Measurements from ENCODE around the gene HYDIN.

The HYDIN gene

DNA sequence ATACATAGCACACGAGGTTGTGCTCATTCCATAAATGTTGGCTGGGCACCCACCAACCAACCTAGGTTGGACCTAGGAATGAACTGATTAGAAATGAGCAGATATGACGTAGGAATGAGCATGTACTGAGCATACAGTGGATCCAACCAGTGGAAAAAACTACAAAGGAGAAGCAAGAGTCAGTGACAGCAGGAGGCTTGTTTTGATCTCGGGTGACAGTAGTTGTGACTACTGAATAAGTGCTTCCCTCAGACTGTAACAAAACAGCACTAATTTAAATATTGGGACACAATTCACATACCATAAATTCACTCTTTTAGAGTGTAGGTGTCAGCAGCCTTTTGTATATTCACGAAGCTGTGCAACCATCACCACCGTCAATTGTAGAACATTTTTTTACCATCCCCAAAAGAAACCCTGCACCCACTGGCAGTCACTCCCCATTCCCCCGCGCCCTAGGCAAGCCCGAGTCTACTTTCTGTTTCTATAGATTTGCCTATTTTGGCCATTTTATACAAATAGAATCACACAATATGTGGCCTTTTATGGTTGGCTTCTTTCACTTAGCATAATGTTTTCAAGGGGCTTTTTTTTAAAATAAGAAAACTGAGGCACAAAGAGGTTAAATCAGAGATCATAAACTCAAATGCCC, 436.5 kb downstream of the HYDIN start:
- no peak for DNase-seq (ENCODE audit: low read depth in 1 of 2, low spot score in 1 of 2)

DNA sequence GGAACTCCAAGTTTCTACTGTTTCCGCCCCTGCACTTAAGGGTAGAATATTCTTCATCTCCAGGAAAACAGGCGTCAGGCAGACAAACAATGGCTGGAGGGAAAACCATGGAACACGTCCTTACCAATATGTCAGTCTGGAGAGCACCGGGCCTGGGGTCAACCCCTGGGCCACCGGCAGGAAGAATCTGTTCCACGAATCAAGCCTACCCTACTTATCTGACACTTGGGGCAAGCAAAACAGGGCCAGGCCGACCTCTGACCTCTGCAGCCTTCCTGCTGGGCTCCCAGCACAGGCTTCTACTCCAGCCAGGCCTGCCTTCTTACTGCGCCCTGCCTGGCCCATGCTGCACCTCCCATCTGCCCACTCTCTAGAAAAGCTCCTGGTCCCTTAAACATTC, 439.7 kb downstream of the HYDIN start:
- no peak for DNase-seq (ENCODE audit: low read depth in 1 of 2, low spot score in 1 of 2)

DNA sequence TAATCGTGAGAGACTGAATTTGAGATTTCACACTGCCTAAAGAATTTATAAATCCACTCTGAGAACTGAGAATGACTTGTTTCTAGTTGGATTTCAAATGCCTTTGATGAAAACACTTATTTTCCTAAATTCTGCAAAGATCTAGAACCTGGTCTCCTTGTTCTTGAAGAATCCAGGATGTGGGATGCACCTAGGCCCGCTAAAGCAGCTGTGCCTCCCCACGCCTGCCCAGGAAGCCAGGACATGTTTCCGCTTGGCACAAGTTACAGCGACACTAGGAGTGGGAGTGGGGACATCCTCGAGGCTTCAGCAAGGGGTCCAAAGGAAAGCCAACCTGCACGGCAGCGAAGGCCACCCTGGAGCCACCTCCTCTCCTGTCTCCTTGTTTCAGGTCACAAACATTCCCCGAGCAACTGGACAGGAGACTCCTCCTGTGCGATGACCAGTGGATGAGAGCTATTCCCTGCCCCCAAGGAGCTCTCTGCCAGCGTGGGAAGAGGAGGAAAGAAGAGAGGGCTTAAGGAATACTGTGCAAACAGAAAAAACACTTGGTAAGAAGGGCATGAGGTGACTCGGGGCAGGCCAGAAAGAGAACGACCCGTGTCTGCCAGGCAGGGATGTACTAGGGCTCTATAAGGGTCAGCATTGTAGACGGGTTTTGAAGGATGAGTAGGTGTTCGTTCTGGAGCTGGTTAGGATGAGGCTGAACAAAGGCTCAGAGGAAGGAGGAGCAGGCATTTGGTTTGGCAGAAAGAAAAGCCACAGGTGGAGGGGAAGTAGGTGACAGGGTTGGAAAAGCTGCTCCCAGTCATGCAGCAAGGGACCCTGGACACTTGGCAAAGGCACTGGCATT, 440.7 kb downstream of the HYDIN start:
- no peak for DNase-seq (ENCODE audit: low read depth in 1 of 2, low spot score in 1 of 2)

DNA sequence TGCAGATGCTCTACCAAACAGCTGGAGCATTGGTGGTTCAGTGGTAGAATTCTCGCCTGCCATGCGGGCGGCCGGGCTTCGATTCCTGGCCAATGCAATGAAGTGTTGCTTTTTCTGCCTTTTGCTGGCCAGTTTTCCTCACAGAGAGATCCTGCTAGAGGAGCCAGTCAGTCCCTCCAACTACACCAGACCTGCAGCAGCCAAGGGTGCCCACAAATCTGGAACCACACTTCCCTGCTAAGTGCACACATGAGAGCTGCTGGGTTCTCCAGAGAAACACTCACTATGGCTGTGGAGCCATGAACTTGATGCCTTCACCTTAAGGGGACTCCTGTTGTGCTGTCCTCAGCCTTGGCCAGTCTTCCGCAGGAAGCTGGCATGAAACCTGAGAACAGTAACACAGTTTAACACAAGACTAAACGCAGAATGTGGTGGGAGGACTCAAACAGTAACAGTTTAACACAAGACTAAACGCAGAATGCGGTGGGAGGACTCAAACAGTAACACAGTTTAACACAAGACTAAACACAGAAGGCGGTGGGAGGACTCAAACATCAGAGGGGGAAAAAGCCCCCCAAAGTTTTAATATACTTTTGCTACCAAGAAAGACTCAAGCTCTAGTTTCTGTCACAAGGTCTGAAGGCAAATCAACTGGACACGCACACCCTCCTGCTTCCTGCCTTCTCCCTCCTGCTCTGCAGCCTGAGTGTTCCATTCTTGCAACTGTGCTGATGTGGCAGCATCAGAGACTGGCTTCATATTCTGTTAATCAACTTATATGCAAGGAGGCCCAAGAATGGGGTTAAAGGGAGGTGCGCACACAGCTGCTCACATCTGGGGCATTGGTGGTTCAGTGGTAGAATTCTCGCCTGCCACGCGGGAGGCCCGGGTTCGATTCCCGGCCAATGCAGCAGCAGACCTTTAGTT, 441.6 kb downstream of the HYDIN start:
- DNase-seq (ENCODE audit: low read depth in 1 of 2, low spot score in 1 of 2), result no peak

DNA sequence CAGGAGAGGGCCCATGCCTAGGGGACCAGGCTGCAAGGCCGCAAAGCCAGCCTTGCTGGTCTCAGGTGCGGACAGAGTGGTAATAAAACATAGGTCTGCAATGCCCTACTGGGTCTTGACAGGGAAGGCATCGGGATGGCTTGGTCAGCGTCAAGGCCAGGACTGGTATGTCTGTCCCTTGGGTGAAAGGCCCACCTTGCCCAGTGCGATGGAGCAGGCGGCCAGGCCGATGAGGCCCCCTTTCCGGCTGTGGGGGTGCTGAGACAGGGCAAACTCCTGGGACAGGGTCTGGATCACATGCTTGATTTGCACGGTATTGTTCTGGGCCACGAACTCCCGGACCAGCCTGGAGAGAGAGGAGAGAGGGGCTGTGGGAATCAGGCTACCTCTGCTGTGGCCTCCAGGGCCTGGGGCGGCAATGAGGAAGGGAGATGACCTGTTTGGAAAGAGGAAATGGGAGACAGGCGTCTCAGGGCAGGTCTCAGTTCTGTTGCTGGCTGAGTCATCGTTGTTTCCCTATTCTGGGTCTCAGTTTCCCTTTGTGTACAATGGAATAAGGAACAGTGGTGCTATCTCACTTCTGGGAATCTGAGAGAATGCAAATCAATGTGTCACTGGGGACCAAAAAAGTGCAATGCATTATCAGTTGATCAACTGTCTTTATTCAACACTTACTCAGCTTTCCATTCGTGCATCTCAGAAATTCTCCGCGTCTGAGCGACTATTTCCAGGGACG, 444.3 kb downstream of the HYDIN start:
- no peak for DNase-seq (ENCODE audit: low read depth in 1 of 2, low spot score in 1 of 2)

DNA sequence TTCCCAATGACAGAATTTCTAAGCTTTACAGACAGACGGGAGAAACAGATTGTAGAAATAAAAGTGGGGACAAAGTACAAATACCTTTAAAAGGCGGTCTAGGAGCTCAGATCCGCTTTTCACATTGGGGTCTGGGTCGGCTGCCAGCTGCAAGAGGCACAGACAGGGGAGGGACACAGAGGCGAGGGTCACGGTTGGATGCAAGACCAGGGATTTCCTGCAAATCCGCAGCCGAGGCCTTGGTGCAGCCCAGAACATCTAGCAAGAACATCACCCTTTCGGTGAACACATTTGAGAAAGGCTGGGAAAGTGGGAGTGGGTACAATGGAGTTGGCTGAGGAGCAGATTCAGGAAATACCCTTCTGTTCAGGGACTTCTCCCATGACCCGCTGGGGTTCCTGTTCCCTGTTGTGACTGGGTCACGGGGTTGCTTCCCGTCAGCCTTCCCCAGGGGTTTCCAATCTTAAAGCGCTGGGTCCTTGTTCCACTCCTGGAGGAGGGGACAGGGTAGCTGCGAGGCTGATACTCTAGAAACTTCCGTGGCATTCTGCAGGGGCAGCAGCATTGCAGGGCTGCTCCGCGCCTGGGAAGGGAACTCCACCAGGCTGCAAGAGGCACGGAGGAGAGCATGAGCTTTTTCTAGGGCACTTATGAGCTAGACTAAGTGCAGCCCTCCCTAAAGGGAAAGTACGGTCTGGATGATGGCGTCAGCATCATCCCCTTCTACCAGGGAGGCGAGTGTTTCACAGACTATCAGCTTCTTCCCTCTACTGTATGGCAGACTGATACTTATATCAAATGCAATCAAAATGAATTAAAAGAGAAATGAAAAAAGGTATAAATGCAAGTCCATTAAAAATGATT, 445.6 kb downstream of the HYDIN start:
- no peak for DNase-seq (ENCODE audit: low read depth in 1 of 2, low spot score in 1 of 2)

DNA sequence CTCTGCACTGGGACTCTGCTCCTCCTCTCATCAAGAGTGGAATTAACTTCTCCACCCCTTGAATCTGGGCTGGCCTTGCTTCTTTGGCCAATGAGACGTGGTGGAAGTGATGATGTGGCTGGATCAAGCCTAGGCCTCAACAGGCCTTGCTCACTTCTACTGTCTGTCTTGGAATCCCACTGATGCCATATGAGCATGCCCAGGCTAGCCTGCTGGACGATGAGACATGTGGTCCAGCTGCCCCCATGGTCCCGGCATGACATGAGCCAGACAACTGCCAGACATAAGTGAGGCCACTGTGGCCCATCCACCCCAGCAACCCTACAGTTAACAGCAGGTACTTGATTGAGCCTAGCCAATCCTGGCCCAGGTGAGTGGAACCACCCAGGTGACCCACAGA, 448.3 kb downstream of the HYDIN start:
- DNase-seq (ENCODE audit: low read depth in 1 of 2, low spot score in 1 of 2), result no peak

DNA sequence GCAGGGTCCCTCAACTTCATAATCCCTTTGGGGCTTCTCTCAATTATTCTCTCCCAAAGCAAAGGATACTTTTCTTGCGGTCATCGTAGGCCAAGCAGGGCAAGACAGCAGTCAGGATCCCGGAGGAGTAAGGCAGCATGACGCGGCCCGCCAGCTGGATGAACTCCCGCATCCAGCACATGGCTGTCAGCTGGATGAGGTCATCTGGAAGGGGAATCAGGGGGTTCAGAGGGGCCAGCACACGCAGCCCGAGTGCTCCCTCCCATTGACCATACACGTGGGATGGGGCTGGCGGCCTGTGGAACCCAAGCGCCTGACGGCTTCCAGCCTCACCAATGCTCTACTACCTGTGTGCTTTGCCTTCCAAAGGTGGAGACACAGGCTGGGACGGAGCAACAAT, 448.7 kb downstream of the HYDIN start:
- no peak for DNase-seq (ENCODE audit: low read depth in 1 of 2, low spot score in 1 of 2)

DNA sequence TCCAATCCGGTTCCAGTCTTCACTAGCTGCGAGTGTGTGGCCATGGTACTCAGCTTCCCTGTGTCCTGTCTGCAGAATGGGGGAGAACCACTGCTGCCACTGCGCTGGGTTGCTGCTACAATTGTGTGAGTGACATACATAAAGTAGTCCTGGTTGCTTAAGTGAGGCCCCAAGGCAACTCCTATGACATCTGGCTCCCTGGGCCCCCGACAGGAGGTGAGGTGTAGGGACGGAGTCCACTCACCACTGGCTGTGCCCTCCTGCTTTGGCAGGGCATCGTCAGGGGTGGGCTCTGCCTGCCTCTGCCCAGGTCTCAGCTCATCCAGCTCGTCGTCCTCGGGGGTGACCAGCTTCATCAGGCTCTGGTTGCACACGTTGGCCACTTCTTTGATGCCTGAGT, 450.0 kb downstream of the HYDIN start:
- no peak for DNase-seq (ENCODE audit: low read depth in 1 of 2, low spot score in 1 of 2)

DNA sequence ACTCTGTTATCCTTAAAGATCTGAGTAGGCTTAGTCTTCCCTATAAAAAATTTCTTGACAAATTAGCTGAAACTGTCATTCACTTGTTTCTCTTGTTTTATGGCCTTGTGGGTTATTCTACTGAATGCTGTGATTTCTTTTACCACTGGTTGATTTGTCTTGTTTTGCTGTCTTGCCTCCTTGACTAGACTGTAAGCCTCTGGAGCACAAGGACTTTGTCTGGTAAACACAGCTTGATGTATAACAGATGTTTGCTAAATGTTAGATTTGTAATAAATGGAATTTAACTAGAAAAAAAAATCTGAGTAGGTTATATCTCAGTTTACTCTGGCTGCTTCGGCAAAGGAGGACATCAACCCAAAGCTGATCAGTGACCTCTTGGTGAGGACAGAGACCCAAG, 451.2 kb downstream of the HYDIN start:
- no peak for DNase-seq (ENCODE audit: low read depth in 1 of 2, low spot score in 1 of 2)

DNA sequence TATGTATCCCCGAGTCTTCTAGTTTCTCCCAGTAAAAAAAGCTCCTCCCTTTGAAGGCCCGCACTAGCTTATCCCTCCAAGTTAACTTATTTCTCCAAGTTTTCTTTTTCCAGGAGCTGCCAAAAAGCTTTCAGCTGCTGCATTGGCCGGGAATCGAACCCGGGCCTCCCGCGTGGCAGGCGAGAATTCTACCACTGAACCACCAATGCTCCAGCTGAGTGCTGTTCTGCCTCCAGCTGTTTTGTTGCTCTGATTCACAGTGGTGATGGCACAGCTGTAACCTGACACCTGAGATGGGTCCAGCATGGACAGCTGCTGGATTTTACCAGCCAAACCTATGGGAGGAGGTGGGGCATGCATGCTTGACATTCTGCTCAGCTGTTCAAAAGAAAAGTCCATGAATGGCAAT, 451.6 kb downstream of the HYDIN start:
- DNase-seq (ENCODE audit: low read depth in 1 of 2, low spot score in 1 of 2), result no peak

DNA sequence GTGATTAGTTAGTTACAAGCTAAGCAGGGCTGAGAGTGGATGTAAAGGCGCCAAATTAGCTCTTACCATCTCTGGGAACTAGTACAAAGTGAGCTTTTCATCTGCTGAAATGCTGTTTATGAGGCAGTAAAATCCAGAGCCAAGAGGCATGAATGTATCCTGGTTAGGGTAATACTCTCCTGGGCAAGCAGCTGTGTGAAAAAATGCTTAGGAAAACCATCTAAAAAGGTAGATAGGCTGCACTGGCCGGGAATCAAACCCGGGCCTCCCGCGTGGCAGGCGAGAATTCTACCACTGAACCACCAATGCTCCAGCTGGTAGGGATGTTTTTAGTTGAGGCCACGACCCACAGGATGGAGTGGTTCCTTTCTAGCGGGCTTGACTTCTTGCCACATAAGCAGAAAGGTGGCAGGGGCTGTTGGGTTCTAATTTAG, 452.5 kb downstream of the HYDIN start:
- DNase-seq (ENCODE audit: low read depth in 1 of 2, low spot score in 1 of 2), result no peak

DNA sequence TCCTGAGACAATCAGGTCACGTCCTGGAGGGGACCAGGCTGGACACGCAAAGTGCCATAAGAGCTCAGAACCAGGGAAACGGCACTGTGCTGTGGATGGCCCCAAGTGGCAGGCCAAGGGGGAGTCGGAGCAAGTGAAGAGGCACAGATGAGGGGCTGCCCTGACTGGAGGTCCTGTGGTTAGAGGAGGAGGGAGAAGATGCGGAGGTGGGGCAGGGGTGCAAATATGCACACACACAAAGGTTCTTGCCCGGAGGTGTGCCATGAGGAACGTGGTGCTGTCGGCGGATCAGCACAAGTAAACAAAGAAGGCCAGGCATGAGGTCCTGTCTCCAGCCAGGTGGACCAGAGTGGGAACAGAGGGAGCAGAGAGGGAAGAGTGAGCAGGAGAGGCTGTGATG, 453.0 kb downstream of the HYDIN start:
- DNase-seq (ENCODE audit: low read depth in 1 of 2, low spot score in 1 of 2), result no peak

DNA sequence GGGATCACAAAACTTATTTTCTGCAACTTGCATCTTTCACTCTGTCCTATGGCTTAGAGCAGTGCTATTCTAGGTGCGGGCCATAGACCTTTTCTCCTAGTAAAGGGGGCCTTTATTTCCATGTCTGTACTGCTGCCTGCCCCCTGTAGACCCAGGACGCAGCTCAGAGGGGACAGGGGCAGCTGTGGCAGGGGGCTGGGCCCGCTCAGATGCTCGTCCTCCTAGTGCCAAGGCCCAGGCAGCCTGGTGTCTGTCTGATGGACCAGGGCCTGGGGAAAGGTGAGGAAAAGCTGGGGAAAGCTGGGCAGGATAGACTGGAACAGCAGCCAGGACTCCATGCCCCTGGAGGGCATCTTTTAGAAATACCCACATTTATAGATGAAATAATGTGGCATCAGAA, 455.1 kb downstream of the HYDIN start:
- no peak for DNase-seq (ENCODE audit: low read depth in 1 of 2, low spot score in 1 of 2)

DNA sequence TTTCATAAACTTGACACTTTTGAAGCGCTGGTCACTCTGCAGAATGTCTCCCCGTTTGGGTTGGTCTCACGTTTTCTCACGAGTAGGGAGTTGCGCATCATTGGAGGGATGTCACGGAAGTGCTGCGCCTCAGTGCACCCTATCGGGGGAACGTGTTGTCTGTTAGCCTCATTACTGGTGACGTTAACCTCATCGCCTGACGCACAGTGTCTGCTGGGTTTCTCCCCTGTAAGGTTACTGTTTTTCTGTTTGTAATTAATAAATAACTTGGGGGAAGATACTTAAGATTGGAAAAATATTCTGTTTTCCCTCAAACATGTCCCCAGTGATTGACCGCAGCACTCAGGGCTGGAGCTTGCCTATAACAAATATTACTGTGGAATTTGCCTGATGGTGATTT, 456.3 kb downstream of the HYDIN start:
- no peak for DNase-seq (ENCODE audit: low read depth in 1 of 2, low spot score in 1 of 2)

DNA sequence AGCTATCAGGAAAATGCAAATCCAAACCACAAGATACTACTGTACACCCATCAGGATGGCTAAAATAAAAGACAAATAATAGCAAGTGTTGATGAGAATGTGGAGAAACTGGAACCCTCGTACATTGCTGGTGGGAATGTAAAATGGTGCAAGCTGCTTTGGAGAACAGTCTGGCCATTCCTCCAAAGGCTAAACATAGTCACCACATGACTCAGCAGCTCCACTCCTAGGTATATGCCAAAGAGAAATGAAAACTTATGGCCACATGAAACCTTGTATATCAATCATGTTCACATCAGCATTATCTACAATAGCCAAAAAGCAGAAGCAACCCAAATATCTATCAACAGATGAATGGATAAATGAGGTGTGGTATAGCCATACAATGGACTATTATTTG, 458.0 kb downstream of the HYDIN start:
- no peak for DNase-seq (ENCODE audit: low read depth in 1 of 2, low spot score in 1 of 2)

DNA sequence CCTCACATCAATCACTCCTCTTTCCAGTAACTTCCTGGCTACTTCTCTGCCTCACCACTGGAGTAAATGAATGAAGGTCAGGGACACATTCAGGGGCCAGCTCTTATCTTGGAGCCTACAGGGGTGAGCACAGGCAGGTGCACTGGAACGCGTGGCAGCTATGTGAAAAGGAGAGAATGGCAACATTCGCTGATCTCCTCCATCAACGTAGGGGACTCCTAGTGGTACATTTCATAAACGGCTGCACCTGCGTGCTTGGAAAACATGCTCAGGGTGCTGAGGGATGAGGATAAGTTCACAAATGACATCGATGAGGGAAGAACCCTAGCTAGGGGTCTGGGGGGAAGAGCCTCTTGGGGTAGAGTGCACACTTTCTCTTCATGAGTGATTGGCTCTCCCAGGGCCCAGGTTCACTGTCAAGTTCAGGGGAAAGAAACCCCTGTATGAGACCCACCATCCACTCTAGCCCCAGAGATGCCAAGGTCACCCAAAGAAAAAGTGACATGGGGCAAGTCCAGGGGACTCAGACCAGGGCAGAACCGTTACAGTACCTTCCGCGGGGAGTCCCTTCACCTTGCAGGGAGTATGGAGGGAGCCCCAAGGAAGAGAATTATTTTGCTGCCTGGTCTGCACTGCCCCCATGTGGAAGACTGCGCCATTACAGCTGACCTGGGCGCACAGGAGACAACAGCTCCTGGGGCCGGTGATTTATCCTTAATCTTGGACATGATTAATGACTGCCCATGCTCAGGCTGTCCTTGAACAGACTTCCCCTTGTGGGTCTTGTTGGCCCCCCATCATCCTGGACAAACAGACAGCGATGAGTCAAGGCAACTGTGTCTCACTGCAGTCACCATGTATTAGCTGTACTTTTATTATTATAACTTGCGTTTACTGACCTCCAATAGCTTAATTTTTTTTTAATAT, 459.6 kb downstream of the HYDIN start:
- DNase-seq (ENCODE audit: low read depth in 1 of 2, low spot score in 1 of 2), result peak in 1 of 2 donors; percentile 39

DNA sequence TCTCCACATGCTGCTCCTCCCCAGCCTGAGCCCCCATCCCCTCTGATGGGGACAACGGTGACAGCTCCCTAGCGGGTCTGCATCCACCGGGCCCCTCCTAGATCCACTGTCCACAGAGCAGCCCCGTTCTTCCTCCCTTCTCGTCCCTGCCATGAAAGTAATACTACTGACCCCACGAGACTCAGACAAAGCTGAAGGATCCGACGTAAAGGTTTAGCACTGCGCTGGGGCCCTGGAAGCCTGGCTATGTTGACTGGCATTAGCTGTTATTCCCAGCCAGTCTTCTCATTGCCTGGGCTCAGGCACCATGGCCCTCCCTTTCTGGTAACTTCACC, 460.3 kb downstream of the HYDIN start:
- no peak for DNase-seq (ENCODE audit: low read depth in 1 of 2, low spot score in 1 of 2)

DNA sequence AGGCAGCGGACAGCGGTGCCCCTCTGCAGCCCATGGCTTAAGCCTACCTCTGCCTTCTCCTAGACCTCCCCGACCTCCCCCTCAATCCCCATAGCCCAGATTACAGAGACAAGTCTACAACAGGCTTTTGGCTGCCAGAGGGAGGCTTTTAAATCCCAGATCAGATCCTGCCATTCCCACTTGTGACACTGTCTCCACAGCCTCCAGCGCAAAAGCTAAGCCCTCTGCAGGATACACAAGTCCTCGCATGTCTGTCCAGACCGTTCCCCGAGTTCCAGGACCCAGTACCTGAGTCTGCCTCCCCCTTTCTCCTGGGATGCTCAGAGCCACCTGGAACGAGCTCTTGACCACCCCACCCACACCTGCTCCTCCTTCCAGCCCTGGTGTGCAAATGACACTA, 460.8 kb downstream of the HYDIN start:
- no peak for DNase-seq (ENCODE audit: low read depth in 1 of 2, low spot score in 1 of 2)
